ENCODE data around the gene TMEM267.
"Not testable (repeated sequence)": the region's sequence is repeated elsewhere in the genome, so short reads cannot be mapped to it uniquely, and the experiment has no call there.

Gene TMEM267, protein sequence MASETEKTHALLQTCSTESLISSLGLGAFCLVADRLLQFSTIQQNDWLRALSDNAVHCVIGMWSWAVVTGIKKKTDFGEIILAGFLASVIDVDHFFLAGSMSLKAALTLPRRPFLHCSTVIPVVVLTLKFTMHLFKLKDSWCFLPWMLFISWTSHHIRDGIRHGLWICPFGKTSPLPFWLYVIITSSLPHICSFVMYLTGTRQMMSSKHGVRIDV

GRCh38 chr5:43483298-43484105 lies at the start of gene TMEM267:
Gene TMEM267, minus strand, starts transcription at chr5:43483865. Its CDS starts 29,896 bp downstream, at chr5:43453969.
- in situ Hi-C loops (cut with MboI; ENCODE audit: low sequenced_read_pairs): no loop called here

DNA sequence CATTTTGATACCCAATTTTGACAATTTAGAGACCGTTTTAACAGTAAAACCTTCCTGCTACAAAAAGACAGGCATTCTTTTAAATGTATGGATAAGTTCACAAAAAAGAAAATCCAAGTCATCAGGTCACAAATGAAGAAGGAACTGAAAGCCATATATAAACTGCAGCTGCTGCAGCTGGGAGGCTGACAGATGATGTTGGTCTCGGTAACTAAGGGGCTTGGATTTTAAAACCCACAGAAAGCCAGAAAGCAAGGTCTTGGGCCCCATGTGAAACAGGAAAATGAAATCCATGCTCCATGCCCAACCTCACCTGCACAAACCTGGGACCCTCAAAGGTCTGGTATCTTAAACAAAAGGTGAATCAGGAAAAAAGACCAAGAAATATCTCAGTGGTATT lies 47.0 kb upstream of the TMEM267 start:
- in situ Hi-C loops (cut with MboI; ENCODE audit: low sequenced_read_pairs): no loop called here

DNA sequence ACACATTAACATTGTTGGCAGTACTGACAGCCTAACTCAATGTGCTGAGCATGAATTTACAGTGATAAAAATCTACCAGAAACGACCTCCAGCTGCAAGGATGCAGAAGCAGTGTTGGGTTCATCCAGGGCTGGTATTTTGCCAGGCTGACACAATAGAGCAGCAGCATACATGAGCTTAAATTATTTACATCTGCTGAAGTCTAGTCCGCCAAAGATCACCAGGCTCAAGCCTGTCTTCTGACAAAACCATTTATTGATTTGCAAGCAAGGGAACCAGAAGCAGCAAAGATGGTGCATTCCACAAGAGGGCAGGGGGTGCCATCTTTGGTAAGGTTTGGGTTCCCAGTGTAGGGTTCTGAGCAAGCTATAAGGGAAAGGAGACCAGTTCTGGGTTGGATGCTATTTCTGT lies 40.0 kb upstream of the TMEM267 start:
- in situ Hi-C loops (cut with MboI; ENCODE audit: low sequenced_read_pairs): no loop called here

DNA sequence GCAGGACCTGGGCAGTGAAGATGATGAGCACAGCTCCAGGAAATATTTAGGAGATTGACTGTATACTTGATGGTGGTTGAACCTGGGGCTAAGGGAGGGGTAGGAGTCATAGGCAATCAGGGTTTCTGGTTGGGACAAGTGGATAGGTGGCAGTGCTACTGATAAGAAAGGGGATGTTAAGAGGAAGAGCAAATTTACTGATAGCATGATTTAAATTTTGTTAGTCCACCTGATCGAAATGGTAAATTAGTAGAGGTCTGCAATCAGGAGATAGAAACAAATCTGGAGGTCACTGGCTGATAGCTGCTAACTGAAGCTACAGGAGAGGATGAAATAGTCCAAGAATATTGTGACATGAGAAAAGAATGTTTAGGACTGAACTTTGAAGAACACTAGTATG lies 37.0 kb upstream of the TMEM267 start:
- in situ Hi-C loops (cut with MboI; ENCODE audit: low sequenced_read_pairs): no loop called here

- in situ Hi-C loops (cut with MboI; ENCODE audit: low sequenced_read_pairs): no loop called here
Observed at GRCh38 chr5:43515678-43516048, 32.0 kb upstream of the TMEM267 start.

GRCh38 chr5:43514816-43515677 lies 31.4 kb upstream of the TMEM267 start, which contains the start of gene C5orf34:
Gene C5orf34, minus strand, starts transcription at chr5:43515148. Its CDS starts 5,809 bp downstream, at chr5:43509339.
- in situ Hi-C loops (cut with MboI; ENCODE audit: low sequenced_read_pairs): no loop called here

- in situ Hi-C loops (cut with MboI; ENCODE audit: low sequenced_read_pairs): no loop called here
Observed at GRCh38 chr5:43514471-43514815, 30.8 kb upstream of the TMEM267 start.

- in situ Hi-C loops (cut with MboI; ENCODE audit: low sequenced_read_pairs): no loop called here
Observed at GRCh38 chr5:43514025-43514424, 30.4 kb upstream of the TMEM267 start.

DNA sequence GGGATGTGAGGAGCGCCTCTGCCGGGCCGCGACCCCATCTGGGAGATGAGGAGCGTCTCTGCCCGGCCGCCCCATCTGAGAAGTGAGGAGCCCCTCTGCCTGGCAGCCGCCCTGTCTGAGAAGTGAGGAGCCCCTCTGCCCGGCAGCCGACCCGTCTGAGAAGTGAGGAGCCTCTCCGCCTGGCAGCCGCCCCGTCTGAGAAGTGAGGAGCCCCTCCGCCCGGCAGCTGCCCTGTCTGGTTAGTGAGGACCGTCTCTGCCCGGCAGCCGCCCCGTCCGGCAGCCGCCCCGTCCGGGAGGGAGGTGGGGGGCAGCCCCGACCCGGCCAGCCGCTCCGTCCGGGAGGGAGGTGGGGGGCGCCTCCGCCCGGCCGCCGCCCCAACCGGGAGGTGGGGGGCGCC lies 27.4 kb upstream of the TMEM267 start:
- in situ Hi-C loops (cut with MboI; ENCODE audit: low sequenced_read_pairs): not testable (repeated sequence)

GRCh38 chr5:43498581-43498980 lies 14.9 kb upstream of the TMEM267 start:
- in situ Hi-C loops (cut with MboI; ENCODE audit: low sequenced_read_pairs): no loop called here

DNA sequence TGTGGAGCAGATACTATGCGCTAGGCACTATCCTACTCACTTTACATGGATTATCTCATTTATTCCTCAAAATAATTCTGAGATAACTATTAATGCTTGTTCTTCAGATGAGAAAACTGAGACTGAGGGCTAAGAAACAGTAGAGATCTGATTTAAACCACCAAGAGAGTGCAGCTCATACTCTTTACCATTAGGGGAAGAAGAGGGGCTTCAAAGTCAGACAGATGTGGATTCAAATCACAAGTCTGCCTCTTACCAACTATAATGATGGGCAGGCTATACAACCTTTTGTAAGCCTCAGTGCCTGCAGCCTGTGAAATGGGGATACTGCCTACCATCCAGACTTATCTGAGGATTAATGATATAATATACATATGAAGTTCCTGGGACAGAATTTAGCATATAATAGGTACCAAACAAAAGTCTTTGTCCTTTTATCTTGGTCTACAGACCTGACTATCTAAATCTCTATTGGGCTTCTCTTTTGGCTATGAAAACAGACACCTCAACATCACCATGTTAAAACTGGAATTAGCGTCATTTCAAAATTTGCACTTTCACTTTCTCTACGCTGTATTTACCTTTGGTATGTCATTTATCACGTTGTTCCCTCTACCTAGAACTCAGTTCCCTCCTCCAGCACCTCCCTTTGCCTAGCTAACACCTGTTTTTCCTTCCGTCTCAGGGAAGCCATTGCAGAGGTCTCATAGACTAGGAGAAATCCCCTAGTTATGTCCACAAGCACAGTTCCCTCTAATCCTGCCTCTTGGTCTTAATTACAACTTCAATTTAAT lies 13.8 kb upstream of the TMEM267 start:
- in situ Hi-C loops (cut with MboI; ENCODE audit: low sequenced_read_pairs): no loop called here

GRCh38 chr5:43491326-43491725 lies 7.7 kb upstream of the TMEM267 start:
- in situ Hi-C loops (cut with MboI; ENCODE audit: low sequenced_read_pairs): no loop called here

GRCh38 chr5:43486353-43486752 lies 2.7 kb upstream of the TMEM267 start:
- in situ Hi-C loops (cut with MboI; ENCODE audit: low sequenced_read_pairs): no loop called here

GRCh38 chr5:43485406-43485805 lies 1.7 kb upstream of the TMEM267 start:
- in situ Hi-C loops (cut with MboI; ENCODE audit: low sequenced_read_pairs): no loop called here

GRCh38 chr5:43484106-43484849 lies 613 bp upstream of the TMEM267 start:
- in situ Hi-C loops (cut with MboI; ENCODE audit: low sequenced_read_pairs): no loop called here

GRCh38 chr5:43482490-43483297 lies 971 bp downstream of the TMEM267 start:
- in situ Hi-C loops (cut with MboI; ENCODE audit: low sequenced_read_pairs): no loop called here

DNA sequence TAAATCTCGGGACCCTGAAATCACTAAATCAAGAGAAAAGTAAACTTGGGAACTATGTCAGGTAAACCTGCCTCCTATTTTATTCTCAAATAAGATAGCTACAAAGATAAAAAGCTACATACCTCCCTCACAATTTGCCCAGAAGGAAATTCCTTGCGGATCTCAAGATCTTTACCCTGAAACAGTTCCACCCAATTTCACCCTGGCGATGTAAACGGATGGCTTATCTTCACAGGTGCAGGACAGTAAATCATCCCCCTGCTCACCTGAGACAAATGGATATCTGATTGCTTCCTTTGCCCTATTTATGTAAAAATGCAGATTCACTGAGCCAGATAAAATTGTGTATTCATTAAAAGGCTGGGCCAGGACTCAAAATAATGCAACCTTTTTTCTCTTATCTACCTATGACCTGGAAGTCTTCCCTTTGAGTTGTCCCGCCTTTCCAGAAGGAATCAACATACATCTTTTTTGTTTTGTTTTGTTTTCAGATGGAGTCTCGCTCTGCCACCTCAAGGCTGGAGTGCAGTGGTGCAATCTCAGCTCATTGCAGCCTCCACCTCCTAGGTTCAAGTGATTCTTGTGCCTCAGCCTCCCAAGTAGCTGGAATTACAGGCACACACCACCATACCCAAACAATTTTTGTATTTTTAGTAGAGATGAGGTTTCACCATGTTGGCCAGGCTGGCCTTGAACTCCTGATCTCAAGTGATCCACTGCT lies 13.8 kb downstream of the TMEM267 start:
- in situ Hi-C loops (cut with MboI; ENCODE audit: low sequenced_read_pairs): no loop called here

- in situ Hi-C loops (cut with MboI; ENCODE audit: low sequenced_read_pairs): no loop called here
Observed at GRCh38 chr5:43467100-43467499, 16.6 kb downstream of the TMEM267 start.

DNA sequence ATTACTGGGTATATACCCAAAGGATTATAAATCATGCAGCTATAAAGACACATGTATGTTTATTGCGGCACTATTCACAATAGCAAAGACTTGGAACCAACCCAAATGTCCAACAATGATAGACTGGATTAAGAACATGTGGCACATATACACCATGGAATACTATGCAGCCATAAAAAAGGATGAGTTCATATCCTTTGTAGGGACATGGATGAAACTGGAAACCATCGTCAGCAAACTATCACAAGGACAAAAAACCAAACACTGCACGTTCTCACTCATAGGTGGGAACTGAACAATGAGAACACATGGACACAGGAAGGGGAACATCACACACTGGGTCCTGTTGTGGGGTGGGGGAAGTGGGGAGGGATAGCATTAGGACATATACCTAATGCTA lies 18.2 kb downstream of the TMEM267 start:
- in situ Hi-C loops (cut with MboI; ENCODE audit: low sequenced_read_pairs): not testable (repeated sequence)

Measured in HL-60/S4 (cell line).